ENCODE data around the gene SKIC2.
"Not testable (repeated sequence)": the region's sequence is repeated elsewhere in the genome, so short reads cannot be mapped to it uniquely, and the experiment has no call there.

SKIC2 gene

DNA sequence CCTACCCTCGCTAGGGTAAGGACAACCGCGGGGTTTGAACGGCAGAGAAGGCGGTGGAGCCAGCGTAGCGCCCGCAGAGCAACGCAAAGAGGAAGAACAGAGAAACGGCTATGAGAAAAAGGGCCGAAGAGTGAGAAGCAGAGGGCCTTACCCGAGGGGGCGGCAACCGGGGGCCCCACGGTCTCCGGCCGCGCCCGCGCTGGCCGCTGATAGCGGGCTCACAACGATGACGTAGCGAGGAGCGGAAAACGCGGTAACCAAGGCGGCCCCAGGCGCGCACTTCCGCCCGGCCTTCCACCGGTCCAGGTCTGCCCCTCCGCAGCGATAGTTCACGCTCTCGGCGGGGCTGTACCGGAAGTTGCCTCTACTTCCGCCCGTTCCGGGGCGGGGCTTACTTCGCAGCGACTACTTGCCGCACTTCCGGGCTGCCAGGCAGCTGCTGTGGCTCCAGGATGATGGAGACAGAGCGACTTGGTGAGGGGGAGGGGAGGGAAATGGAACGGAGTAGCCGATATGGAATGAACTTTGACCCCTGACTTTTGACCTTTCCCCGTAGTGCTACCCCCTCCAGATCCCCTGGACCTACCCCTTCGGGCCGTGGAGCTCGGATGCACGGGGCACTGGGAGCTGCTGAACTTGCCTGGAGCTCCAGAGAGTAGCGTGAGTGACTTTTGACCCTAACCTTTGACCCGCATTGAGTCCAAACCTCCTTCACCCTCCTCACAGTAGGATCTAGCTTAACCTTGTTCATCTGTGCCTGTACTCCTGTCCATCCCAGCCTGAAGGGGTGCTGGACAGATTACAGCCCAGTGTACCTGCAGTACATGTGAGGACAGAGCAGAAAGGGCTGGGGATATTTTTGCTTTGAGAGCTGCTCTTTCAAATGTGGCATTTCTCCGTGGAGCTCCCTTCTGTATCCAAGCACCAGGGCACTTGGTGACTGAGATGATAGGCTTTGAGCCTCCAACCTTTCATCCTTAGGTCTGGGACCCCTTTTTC lies at the start of gene SKIC2, which contains the start of gene NELFE:
Gene SKIC2 (plus strand): TSS at position 435 of the 999 bp plus-strand sequence. CDS start 18 bp downstream, at position 453.
Gene NELFE (minus strand): TSS at position 231 of the 999 bp plus-strand sequence. CDS start 525 bp downstream, outside the sequence.
- DNase-seq: peak; percentile 99

DNA sequence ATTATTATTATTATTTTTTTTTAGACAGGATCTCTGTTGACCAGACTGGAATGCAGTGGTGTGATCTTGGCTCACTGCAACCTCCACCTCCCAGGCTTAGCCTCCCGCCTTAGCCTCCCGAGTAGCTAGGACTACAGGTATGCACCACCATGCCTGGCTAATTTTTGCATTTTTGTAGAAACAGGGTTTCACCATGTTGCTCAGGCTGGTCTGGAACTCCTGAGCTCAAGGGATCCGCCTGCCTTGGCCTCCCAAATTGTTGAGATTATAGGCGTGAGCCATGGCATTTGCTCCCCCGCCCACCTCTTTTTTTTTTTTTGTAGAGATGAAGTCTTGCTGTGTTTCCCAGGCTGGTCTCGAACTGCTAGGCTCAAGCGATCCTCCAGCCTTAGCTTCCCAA lies 49.7 kb upstream of the SKIC2 start:
- not testable (repeated sequence) for DNase-seq

DNA sequence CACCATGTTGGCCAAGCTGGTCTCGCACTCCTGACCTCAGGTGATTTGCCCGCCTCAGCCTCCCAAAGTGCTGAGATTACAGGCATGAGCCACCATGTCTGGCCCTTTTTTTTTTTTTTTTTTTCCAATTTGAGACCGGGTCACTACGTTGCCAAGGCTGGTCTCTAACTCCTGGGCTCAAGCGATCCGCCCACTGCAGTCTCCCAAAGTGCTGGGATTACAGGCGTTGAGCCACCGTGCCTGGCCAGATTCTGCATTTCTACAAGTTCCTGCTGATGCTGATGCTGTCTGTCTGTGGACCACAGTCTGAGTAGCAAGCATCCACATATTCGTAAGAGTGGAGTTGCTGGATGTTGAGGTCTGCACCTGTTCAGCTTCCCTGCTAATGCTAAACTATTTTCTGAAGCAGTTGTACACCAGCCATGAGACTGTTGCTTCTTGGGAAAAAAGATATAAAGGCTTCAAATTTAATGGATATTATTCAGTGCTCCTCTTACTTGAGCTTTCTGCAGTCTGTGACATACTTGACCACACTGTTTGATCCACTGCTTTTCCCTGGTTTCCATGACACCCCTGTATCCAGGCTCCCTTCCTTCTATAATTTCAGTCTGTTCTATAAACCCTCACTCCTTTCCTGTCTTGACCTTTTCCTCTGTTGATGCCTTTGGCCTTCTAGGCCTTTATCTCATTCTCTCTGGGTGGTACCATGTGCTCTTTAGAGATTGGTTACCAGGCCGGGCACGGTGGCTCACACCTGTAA lies 47.0 kb upstream of the SKIC2 start:
- DNase-seq: no peak

DNA sequence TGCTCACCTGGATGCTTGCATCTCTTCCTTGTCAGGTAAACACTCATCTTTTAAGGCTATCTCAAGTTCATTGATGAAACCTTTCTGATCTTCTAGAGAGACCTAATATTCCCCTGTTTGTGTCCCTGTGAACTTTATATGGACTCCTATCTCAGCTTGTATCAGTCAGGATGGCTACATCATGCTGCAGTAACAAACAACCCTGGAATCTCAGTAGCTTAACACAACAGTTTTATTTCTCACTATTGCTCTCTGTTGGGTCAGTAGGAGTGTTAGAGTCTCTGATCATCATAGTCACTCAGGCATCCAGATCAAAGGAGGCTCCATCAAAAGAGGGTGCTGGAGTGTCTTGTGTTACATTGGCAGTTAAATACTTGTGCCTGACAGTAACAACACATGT lies 43.6 kb upstream of the SKIC2 start:
- DNase-seq: no peak

DNA sequence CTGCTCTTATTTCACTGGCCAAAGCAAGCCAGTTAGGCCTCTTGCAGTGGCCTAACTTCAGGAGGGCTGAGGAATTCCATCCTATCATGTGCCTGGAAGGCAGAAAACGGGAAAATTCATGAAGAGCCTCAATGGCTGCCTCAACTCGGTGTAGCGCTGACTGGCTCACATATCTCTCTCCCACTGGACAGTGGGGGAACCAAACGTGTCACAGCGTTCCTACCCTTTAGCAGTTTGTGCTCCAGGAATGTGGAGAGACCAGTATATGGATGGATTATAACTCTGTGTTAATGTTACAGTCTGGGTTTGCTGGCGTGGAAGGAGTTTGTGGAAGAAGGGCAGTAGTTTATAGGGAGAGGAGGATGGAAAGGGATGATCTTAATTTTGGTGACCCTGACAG lies 43.2 kb upstream of the SKIC2 start:
- no peak for DNase-seq

DNA sequence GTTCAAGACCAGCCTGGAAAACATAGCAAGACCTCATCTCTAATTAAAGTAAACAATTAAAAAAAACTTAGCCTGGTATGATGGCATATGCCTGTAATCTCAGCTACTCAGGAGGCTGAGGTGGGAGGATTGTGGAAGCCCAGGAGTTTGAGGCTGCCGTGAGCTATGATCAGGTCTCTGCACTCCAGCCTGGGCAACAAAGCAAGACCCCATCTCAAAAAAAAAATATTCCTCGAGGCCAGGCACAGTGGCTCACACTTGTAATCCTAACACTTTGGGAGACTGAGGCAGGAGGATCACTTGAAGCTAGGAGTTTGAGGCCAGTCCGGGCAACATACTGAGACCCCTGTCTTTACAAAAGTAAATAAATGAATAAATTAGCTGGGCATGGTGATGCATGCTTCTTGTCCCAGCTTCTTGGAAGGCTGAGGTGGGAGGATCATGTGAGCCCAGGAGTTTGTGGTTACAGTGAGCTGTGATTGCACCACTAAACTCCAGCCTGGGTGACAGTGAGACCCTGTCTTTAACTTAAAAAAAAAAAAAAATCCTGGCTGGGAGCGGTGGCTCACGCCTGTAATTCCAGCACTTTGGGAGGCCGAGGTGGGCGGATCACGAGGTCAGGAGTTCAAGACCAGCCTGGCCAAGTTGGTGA lies 40.8 kb upstream of the SKIC2 start:
- no peak for DNase-seq

DNA sequence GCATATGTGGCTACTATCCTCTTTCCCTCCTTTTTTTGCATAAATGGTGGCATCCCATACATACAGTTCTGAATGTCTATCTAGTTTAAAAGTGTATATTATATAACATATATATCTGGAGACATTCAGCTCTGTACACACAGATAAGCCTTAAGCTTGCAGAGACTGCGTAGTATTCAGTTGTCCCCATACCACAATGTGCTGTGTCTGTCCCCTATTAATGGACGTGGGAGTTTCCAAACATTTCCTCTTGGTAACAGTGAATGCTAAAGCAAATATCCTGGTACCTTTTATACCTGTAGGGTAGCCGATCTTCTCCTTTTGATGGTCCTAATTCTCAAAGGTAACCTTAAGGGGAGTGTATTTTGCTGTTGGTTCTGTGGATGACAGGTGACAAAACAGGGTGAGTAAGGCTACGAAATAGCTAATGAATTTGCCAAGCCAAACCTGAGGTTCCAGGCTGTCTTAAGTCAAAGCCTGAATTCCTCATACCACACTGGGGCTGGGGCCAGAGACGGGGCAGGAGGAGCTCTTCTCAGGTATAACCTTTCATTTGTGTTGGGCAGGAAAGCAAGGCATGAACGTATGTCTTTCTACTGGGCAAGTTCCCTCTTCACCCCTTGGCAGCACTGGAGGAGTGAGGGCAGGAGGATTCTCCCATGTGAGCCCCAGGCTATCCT lies 39.2 kb upstream of the SKIC2 start:
- no peak for DNase-seq

DNA sequence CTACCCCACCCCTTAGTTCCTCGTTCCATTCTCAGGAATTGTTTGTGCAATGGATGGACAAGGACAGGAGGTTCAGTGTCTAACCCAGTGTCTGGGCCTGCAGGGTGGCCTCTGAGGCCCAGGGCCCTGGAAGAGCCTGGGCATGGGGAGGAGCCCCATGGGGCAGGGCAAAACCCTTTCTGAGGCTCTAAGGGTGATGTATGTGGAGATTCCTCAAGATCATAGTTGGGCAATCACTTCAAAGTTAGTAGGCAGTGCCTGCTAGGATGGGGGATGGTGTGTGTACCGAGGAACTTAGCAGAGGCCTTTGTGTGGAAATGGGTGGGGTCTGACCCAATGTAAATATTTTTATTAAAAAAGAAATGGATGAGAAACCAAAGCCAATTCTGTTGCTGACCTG lies 38.2 kb upstream of the SKIC2 start:
- no peak for DNase-seq

DNA sequence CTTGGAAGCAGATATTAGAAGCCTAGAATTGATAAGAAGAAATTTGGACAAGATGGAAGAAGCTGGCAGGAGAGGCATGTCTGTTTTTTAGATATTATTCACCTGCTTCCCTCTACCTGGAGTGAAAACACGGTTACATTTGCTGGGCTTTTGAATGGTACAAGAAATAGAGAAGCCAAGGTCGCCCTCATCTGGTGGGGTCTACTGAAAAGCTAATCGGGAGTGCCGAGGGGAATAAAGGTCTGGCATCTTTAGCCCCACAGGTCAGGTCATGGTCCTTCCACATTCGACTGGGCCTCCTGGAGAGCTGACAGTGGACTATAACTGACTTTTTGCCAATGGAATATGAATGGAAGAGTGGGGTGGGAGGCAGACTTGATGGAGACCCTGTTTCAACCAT lies 36.0 kb upstream of the SKIC2 start:
- DNase-seq: peak; percentile 44

DNA sequence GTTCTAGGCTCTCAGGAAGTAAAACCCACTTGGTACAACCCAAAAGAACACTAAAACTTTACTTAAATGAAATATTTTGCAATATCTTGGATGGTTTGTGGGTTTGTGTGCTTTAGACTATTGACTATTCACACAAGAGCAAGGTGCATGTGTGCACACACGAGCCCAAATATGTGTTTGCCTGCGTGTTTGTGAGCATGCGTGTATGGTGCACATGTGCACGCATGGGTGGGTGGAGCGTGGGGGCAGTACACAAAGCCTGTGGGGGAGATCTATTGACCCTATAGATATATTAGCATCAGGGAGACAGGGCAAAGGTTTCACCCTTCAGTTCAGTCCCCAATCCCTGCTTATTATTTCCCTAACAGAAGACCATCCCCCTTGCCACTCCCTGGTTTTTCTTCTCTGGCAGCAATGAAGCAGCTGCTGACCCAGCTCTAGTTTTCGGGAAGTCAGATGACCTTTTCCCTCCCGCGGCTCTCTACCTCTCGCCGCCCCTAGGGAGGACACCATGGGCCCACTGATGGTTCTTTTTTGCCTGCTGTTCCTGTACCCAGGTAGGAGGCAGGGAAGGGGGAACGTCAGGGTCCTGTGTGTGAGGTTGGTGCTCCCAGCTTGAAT lies 31.6 kb upstream of the SKIC2 start, which contains the start of gene C2:
Gene C2 (plus strand): TSS at position 476 of the 621 bp plus-strand sequence. CDS start 36 bp downstream, at position 512.
- DNase-seq: no peak

DNA sequence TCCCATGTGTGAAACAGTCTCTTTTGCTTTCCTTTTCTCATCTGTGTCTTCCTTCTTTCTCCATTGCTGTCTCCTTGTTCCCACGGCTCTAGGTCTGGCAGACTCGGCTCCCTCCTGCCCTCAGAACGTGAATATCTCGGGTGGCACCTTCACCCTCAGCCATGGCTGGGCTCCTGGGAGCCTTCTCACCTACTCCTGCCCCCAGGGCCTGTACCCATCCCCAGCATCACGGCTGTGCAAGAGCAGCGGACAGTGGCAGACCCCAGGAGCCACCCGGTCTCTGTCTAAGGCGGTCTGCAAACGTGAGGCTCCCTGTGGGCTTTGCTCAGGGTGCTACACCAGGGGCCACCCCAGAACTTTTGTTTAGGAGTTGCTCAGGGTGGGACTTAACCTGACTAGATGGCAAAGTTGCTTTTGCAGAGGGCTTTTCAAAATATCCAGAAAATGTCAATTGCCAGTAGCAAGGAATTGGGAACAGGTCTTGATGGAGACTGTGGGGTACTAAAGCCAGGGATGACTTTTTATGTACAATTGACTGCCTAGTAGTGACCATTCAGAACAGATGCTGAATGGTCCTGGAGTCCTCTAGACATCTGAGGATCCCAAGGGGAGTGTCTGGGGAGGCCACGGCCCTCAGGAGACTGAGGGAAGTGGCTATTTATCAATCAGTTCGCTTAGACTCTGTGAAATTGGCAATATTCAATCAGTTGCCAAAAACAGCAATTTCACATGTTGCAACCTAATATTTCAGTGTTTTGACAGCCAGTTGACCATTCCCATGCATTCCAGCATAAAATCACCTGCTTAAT lies 30.9 kb upstream of the SKIC2 start:
- DNase-seq: no peak

DNA sequence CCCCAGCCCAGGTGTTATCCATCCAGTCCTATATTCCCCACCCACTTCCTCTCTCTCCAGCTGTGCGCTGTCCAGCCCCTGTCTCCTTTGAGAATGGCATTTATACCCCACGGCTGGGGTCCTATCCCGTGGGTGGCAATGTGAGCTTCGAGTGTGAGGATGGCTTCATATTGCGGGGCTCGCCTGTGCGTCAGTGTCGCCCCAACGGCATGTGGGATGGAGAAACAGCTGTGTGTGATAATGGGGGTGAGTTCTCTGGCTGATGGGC lies 30.4 kb upstream of the SKIC2 start:
- no peak for DNase-seq

DNA sequence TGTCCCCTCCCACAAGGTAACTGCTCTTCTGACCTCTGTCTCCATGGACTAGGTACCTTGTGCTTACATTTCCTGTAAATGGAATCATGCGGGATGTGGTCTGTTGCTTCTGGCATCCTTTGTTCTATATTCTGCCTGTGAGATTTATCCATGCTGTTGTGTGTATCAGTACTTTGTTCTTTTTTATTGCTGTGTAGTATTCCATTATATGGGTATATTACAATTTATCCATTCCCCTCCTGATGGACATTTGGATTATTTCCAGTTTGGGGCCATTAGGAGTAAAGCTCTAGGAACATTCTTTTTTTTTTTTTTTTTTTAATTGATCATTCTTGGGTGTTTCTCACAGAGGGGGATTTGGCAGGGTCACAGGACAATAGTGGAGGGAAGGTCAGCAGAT lies 28.0 kb upstream of the SKIC2 start:
- DNase-seq: no peak

DNA sequence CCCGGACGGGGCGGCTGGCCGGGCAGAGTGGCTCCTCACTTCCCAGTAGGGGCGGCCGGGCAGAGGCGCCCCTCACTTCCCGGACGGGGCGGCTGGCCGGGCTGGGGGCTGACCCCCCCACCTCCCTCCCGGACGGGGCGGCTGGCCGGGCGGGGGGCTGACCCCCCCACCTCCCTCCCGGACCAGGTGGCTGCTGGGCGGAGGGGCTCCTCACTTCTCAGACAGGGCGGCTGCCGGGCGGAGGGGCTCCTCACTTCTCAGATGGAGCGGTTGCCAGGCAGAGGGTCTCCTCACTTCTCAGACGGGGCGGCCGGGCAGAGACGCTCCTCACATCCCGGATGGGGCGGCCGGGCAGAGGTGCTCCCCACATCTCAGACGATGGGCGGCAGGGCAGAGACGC lies 26.8 kb upstream of the SKIC2 start:
- not testable (repeated sequence) for DNase-seq

DNA sequence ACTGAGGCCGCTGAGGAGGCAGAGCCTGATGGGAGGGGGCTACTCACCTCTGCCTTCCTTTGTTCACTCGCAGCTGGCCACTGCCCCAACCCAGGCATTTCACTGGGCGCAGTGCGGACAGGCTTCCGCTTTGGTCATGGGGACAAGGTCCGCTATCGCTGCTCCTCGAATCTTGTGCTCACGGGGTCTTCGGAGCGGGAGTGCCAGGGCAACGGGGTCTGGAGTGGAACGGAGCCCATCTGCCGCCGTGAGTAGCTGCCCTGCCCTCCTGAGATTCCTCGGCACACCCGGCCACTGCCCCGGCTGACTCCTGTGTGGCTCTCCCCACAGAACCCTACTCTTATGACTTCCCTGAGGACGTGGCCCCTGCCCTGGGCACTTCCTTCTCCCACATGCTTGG lies 25.4 kb upstream of the SKIC2 start:
- DNase-seq: no peak

DNA sequence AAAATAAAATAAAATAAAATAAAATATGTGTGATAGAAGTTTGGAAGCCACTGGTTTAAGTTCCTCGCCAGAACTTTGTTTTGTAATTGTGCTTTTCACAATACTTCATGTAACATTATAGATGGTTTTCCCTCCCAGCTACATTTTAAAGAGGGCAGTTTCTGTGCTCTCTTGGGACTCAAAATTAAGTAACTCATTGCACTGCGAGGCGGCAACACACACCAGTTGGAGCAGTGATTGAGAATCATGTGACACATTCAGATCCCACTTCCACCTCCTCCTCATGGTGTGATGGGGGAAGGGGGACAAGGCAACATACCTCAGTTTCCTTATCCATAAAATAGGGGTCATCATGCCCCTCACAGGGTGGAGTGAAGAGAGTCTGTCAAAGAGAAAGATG lies 24.0 kb upstream of the SKIC2 start:
- DNase-seq: no peak

DNA sequence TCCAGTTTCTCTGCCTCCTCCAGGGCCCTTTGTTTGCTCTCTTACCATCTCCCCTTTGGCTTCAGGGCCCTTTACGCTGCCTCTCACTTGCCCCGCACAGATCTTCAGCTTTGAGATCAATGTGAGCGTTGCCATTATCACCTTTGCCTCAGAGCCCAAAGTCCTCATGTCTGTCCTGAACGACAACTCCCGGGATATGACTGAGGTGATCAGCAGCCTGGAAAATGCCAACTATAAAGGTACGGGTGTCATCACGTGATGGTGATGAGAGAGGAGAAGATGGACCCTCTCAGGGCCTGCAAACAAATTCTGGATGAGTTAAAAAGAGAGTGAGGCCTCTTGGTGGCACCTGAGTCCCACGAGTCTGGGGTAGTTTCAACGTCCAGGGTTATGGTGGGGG lies 23.2 kb upstream of the SKIC2 start:
- DNase-seq: no peak

DNA sequence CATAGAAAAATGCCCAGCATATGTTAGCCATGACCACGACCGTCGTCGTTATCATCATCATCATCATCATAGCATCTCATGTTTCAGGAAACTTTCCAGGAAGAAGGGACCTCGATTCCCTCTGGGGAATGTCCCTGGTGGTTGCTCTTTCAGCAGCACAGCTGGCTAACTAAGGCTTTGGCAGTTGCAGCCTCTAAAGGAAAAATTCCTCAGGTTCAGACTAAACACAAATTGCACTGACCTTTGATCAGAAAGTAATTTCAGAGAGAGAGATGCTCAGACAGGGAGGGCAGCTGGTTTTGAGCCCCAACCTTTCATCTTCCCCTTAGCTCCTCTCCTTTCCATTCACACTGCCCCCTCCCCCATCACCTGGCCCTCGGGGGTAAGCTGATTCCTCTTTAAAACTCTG lies 18.7 kb upstream of the SKIC2 start:
- DNase-seq: no peak

DNA sequence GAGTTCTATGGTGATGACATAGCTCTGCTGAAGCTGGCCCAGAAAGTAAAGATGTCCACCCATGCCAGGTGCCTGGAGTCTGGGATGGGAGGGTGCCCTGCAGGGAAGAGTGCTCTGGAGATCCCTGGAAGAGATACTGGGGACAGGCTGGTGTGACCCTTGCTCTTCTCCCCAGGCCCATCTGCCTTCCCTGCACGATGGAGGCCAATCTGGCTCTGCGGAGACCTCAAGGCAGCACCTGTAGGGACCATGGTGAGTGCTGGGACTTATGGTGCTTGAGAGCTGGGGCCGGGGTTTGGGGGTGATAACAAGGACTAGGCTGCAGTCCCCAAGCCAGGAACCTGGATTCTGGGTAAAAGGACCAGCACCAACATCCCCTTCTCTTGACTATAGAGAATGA lies 15.2 kb upstream of the SKIC2 start:
- no peak for DNase-seq

DNA sequence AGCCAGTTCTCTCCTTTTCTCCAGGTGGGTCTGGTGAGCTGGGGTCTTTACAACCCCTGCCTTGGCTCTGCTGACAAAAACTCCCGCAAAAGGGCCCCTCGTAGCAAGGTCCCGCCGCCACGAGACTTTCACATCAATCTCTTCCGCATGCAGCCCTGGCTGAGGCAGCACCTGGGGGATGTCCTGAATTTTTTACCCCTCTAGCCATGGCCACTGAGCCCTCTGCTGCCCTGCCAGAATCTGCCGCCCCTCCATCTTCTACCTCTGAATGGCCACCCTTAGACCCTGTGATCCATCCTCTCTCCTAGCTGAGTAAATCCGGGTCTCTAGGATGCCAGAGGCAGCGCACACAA lies 13.8 kb upstream of the SKIC2 start:
- DNase-seq: no peak

Measured in stimulated activated CD8-positive, alpha-beta memory T cell treated with anti-CD3 and anti-CD28 coated beads, Interleukin-4, amount 100 ng/mL, for 48 hours (primary cell).